A549 (cell line): ENCODE measurements around the gene SH3BGRL2.

Source experiments
- CTCF ChIP-seq: fragments of >200 bp; sonication (Bioruptor Twin); formaldehyde crosslinking; IDR thresholded peaks from 3 replicates; pipeline ENCODE4 v1.5.1; 2016
- ESRRA ChIP-seq: fragments of 150-350 bp; IDR thresholded peaks from 2 replicates; pipeline ENCODE4 v1.6.1; 2014; ENCODE audit warnings: mild to moderate bottlenecking, low read length, borderline replicate concordance
- JUNB ChIP-seq: fragments of >200 bp; sonication (Bioruptor Twin); formaldehyde crosslinking; IDR thresholded peaks from 2 replicates; pipeline ENCODE4 v1.6.1; 2016
- KDM5A ChIP-seq: fragments of 200-600 bp; sonication (generic); IDR thresholded peaks from 2 replicates; pipeline ENCODE4 v1.6.1; 2016; ENCODE audit warnings: antibody characterized with exemption, mild to moderate bottlenecking
- MAX ChIP-seq: IDR thresholded peaks from 2 replicates; pipeline ENCODE4 v1.6.1; 2012
- MYC ChIP-seq: IDR thresholded peaks from 2 replicates; pipeline ENCODE4 v1.6.1; 2012; ENCODE audit warnings: mild to moderate bottlenecking, inconsistent platforms, low read length, improper control_type of control experiment, borderline replicate concordance
- NR3C1 ChIP-seq: fragments of >200 bp; sonication (Bioruptor Twin); formaldehyde crosslinking; IDR thresholded peaks from 3 replicates; pipeline ENCODE4 v1.6.1; 2017
- POLR2A ChIP-seq: IDR thresholded peaks from 2 replicates; pipeline ENCODE4 v1.6.1; 2012; ENCODE audit warnings: mild to moderate bottlenecking, low read length
- RAD21 ChIP-seq, 2 experiments: fragments of >200 bp in 1 of 2; sonication (Bioruptor Twin) in 1 of 2; formaldehyde crosslinking in 1 of 2; IDR thresholded peaks in 1 of 2; conservative IDR thresholded peaks in 1 of 2; 2 replicates in 1 of 2; 3 replicates in 1 of 2; pipeline ENCODE4 v1.6.1; 2012 to 2018; ENCODE audit warnings: inconsistent platforms in 1 of 2
- REST ChIP-seq: fragments of 200-600 bp; sonication (generic); IDR thresholded peaks from 2 replicates; pipeline ENCODE4 v1.6.1; 2016; ENCODE audit warnings: antibody characterized with exemption, mild to moderate bottlenecking, moderate library complexity
- RFX5 ChIP-seq: fragments of 450-650 bp; IDR thresholded peaks from 2 replicates; pipeline ENCODE4 v1.7.1; 2014; ENCODE audit warnings: antibody characterized with exemption, mild to moderate bottlenecking, moderate library complexity
- RNF2 ChIP-seq: fragments of 200-600 bp; sonication (generic); IDR thresholded peaks from 2 replicates; pipeline ENCODE4 v1.6.1; 2016; ENCODE audit warnings: low read depth, mild to moderate bottlenecking, antibody characterized with exemption, moderate library complexity, borderline replicate concordance
- SREBF2 ChIP-seq: fragments of 450-650 bp; IDR thresholded peaks from 2 replicates; pipeline ENCODE4 v1.6.1; 2014; ENCODE audit warnings: mild to moderate bottlenecking, moderate library complexity

GRCh38 chr6:79656134-79656533 lies 25.0 kb downstream of the SH3BGRL2 start:
- TF ChIP-seq JUNB = no peak
- no peak for TF ChIP-seq MYC
- TF ChIP-seq CTCF = no peak
- TF ChIP-seq RAD21 (conservative IDR thresholded peaks at IDR 0.05 in 1 of 2, IDR thresholded peaks at IDR 0.05 in 1 of 2) = no peak
- no peak for TF ChIP-seq RNF2
- no peak for TF ChIP-seq POLR2A
- no peak for TF ChIP-seq NR3C1
- no peak for TF ChIP-seq ESRRA
- TF ChIP-seq RFX5 = no peak
- TF ChIP-seq KDM5A = no peak
- TF ChIP-seq REST = no peak
- TF ChIP-seq MAX = no peak
- TF ChIP-seq SREBF2 = no peak
